K562 (cell line): ENCODE data around the gene PPIL4. TPM values are rescaled to one million over a fixed set of nuclear protein-coding genes. Genes with fewer than 3 reads are reported as not detected.

Experiments used
- BRD9 ChIP-seq: fragments of 450-650 bp; IDR thresholded peaks from 2 replicates; pipeline ENCODE4 v1.6.1; 2018; ENCODE audit warnings: low read depth; ENCODE audit not compliant: partially characterized antibody
- CHCHD3 ChIP-seq: fragments of 250-450 bp; sonication (Bioruptor Pico); IDR thresholded peaks from 2 replicates; pipeline ENCODE4 v2.1.2; 2022; ENCODE audit warnings: mild to moderate bottlenecking
- HNRNPLL ChIP-seq: fragments of 200-400 bp; formaldehyde crosslinking; IDR thresholded peaks from 2 replicates; pipeline ENCODE4 v1.6.1; 2017; ENCODE audit warnings: low read length, low read depth, mild to moderate bottlenecking; ENCODE audit not compliant: poor library complexity, severe bottlenecking
- LCOR ChIP-seq: sonication (generic); formaldehyde crosslinking; IDR thresholded peaks from 2 replicates; pipeline ENCODE4 v1.8.0; 2022; ENCODE audit warnings: mild to moderate bottlenecking, missing genetic modification reagents
- PTBP1 ChIP-seq: fragments of 200-400 bp; formaldehyde crosslinking; IDR thresholded peaks from 2 replicates; pipeline ENCODE4 v1.6.1; 2017; ENCODE audit warnings: low read depth, low read length
- SMAD3 ChIP-seq: fragments of 450-650 bp; formaldehyde crosslinking; conservative IDR thresholded peaks from 2 replicates; pipeline ENCODE4 v1.4.0; 2020; ENCODE audit warnings: mild to moderate bottlenecking
- ZBTB2 ChIP-seq: fragments of 450-650 bp; IDR thresholded peaks from 2 replicates; pipeline ENCODE4 v1.6.1; 2016; ENCODE audit warnings: antibody characterized with exemption
- ZFP36 ChIP-seq: fragments of 150-350 bp; IDR thresholded peaks from 2 replicates; pipeline ENCODE4 v1.6.1; 2018; ENCODE audit warnings: low read length, low read depth; ENCODE audit not compliant: partially characterized antibody
- ZNF143 ChIP-seq: sonication (generic); formaldehyde crosslinking; IDR thresholded peaks from 2 replicates; pipeline ENCODE4 v1.9.0; 2022; ENCODE audit warnings: mild to moderate bottlenecking, missing genetic modification reagents
- ZNF592 ChIP-seq: fragments of 450-650 bp; IDR thresholded peaks from 2 replicates; pipeline ENCODE4 v1.6.1; 2017; ENCODE audit warnings: antibody characterized with exemption, mild to moderate bottlenecking
- polyA plus RNA-seq, 8 experiments: library from polyadenylated mRNA; depleted of rRNA in 4 of 8; stranded (reverse) in 5 of 8; unstranded in 3 of 8; fragments of >200 nt; fragmentation: Nextera tagmentation in 2 of 8; fragmentation: Illumina TruSeq in 1 of 8; extraction: Ambion mirVana in 2 of 8; extraction: Trizol in 1 of 8; gene quantifications; 2 replicates each; pipeline versions ENCODE4 v1.2.1 to v1.2.3, GENCODE V29; 2011 to 2014; ENCODE audit warnings: inconsistent platforms in 1 of 8, missing spikeins in 1 of 8
- total RNA-seq, 7 experiments: library from RNA; depleted of rRNA in 6 of 7; stranded (reverse); fragments of >200 nt in 6 of 7; fragmentation: Illumina TruSeq in 2 of 7; extraction: Trizol in 2 of 7; gene quantifications; 2 replicates each; pipeline versions ENCODE4 v1.2.1 to v1.2.3, GENCODE V29; 2011 to 2021; ENCODE audit warnings: low replicate concordance in 1 of 7
- TF ChIP-seq, protein P1 (sequence below): fragments of 250-450 bp; sonication (Bioruptor Pico); IDR thresholded peaks from 2 replicates; pipeline ENCODE4 v1.9.0; 2021; ENCODE audit warnings: mild to moderate bottlenecking, inconsistent platforms
- TF ChIP-seq, protein P2 (sequence below): fragments of 200-800 bp; sonication (Bioruptor generic); IDR thresholded peaks from 2 replicates; pipeline ENCODE4 v1.6.1; 2017; ENCODE audit warnings: missing genetic modification characterization, missing compliant biosample characterization
- TF ChIP-seq, protein P3 (sequence below): fragments of 250-450 bp; sonication (Bioruptor Pico); IDR thresholded peaks from 2 replicates; pipeline ENCODE4 v1.5.0; 2021; ENCODE audit warnings: mild to moderate bottlenecking, moderate library complexity

The PPIL4 gene
- total and polyA plus RNA-seq, 9 of the 15 experiments (the other 6 are each of a cell fraction or from before 2014, with no cell fraction given) = 14.5 to 55.2 (median 45.9) TPM

DNA sequence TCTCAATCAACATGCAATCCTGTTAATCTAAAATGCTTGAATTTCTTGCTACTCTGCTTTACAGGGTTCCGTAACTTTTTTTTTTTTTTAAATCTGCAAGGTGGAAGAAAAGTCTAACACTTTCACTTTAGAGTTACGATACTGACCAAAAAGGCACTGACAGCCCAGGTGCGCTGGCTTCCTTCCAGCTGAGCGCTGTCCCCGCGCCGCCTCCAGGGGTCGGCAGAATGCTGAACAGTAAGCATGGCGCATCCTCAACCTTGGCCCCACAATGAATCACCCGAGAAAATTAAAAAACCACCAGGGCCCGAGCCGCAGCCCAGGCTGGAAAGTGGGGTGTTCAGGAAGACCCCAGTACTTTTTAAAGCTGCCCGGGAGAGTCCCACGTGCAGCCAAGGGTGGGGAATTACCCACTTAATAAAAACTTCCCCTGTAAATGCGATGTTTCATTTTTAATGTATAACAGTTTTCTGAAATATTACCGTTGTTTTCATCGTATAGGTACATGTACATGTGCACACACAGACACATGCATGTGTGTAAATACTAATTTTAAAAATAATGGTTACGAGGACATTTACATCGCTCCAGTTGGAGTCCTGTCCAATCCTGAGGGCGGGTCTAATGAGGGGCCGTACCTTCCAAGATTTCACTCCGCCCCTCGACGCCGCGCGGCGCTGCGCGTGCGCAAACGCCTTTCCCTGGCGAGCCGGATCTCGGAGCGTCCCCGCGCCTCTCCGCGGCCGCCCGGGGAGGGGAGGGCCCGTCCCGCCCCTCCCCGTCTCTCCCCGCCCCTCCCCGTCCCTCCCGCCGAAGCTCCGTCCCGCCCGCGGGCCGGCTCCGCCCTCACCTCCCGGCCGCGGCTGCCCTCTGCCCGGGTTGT, 19.9 kb upstream of the PPIL4 start, which contains the start of gene GINM1 (continued):
- TF ChIP-seq ZNF592 (no peak), SMAD3 (CRISPR knock-in tag) (no peak), BRD9 (peak; percentile 52), HNRNPLL (no peak), PTBP1 (no peak), LCOR (CRISPR knock-in tag) (peak; percentile 83; the same call in 1 of the 2 replicates), ZNF143 (CRISPR knock-in tag) (no peak), ZFP36 (no peak), CHCHD3 (CRISPR knock-in tag) (no peak), ZBTB2 (no peak)
- TF ChIP-seq, protein P1, sequence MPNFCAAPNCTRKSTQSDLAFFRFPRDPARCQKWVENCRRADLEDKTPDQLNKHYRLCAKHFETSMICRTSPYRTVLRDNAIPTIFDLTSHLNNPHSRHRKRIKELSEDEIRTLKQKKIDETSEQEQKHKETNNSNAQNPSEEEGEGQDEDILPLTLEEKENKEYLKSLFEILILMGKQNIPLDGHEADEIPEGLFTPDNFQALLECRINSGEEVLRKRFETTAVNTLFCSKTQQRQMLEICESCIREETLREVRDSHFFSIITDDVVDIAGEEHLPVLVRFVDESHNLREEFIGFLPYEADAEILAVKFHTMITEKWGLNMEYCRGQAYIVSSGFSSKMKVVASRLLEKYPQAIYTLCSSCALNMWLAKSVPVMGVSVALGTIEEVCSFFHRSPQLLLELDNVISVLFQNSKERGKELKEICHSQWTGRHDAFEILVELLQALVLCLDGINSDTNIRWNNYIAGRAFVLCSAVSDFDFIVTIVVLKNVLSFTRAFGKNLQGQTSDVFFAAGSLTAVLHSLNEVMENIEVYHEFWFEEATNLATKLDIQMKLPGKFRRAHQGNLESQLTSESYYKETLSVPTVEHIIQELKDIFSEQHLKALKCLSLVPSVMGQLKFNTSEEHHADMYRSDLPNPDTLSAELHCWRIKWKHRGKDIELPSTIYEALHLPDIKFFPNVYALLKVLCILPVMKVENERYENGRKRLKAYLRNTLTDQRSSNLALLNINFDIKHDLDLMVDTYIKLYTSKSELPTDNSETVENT = no peak
- TF ChIP-seq, protein P2, sequence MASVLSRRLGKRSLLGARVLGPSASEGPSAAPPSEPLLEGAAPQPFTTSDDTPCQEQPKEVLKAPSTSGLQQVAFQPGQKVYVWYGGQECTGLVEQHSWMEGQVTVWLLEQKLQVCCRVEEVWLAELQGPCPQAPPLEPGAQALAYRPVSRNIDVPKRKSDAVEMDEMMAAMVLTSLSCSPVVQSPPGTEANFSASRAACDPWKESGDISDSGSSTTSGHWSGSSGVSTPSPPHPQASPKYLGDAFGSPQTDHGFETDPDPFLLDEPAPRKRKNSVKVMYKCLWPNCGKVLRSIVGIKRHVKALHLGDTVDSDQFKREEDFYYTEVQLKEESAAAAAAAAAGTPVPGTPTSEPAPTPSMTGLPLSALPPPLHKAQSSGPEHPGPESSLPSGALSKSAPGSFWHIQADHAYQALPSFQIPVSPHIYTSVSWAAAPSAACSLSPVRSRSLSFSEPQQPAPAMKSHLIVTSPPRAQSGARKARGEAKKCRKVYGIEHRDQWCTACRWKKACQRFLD = peak; percentile 60; the same call in 1 of the 2 replicates
- TF ChIP-seq, protein P3, sequence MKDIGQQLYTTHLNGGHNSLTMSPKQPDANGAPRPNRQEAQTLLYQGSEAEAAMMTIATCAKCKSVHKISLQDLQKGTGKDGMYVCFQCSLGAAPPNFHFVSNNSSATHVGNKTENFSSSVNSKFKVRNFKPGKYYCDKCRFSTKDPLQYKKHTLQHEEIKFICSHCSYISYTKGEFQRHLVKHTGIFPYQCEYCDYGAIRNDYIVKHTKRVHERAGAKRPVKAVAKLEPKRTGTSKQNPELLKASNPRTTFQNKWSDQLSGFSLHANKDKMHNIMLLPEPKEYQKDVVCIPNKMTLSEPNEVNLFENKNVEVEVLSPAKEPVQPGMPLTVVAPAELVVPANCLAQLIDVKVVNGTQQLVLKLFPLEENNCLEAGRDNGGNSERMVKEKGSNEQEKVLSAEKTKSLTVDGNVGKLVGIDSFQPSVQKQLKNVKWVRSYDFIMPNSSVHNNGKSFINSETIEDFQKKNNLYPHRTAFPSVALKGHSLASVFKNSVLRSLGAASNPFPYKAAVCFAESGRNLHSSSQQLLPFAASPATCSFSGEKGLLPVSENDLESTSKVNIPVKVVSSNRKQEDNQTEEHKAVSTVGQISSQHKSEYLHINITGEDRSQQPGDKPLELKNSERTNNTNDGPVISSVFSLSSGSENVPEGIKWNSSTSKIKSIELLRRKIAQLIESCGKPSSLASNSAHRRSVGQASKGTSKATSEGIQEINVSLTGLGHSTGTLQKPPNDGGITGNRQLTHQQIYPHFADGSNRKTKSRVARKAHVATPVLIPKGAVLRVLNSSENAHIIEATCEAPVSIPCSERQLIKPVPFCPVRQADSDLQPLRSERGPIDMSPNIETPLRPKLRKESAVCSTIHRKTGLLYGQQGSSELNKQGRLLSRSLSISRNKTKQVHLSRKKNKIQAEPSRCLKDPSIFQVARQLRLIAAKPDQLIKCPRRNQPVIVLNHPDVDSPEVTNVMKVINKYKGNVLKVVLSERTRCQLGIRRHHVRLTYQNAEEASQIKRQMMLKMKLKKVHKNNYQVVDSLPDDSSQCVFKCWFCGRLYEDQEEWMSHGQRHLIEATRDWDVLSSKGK (CRISPR knock-in tag) = no peak
